Measurements from ENCODE around the gene TNKS1BP1.
"Not testable (repeated sequence)": the region's sequence is repeated elsewhere in the genome, so short reads cannot be mapped to it uniquely, and the experiment has no call there.

Gene TNKS1BP1

GRCh38 chr11:57324886-57325734, at the start of gene TNKS1BP1:
Gene TNKS1BP1, minus strand, starts transcription at chr11:57324952. Its CDS starts 3,067 bp downstream, at chr11:57321885.
- peak; percentile 96 for DNase-seq

- DNase-seq: no peak
These were observed 48.4 kb upstream of the TNKS1BP1 start for GRCh38 chr11:57373146-57373545.

- DNase-seq: no peak
These were observed 46.2 kb upstream of the TNKS1BP1 start for GRCh38 chr11:57370941-57371340.

GRCh38 chr11:57370251-57370650, 45.5 kb upstream of the TNKS1BP1 start:
- DNase-seq: no peak

- DNase-seq: no peak
These were observed 44.1 kb upstream of the TNKS1BP1 start for GRCh38 chr11:57368845-57369232.

- peak; percentile 66 for DNase-seq
These were observed 43.5 kb upstream of the TNKS1BP1 start for GRCh38 chr11:57368106-57368844.

GRCh38 chr11:57364851-57365660, 40.3 kb upstream of the TNKS1BP1 start:
- peak; percentile 18 for DNase-seq

- no peak for DNase-seq
These were observed 38.7 kb upstream of the TNKS1BP1 start for GRCh38 chr11:57363131-57364080.

- DNase-seq: no peak
These were observed 37.2 kb upstream of the TNKS1BP1 start for GRCh38 chr11:57361926-57362325.

- DNase-seq: not testable (repeated sequence)
These were observed 36.7 kb upstream of the TNKS1BP1 start for GRCh38 chr11:57361420-57361819.

- DNase-seq: peak; percentile 10
These were observed 36.2 kb upstream of the TNKS1BP1 start for GRCh38 chr11:57360991-57361390.

- peak; percentile 29 for DNase-seq
These were observed 35.3 kb upstream of the TNKS1BP1 start for GRCh38 chr11:57359896-57360690.

- DNase-seq: no peak
These were observed 34.6 kb upstream of the TNKS1BP1 start for GRCh38 chr11:57359396-57359795.

- no peak for DNase-seq
These were observed 34.2 kb upstream of the TNKS1BP1 start for GRCh38 chr11:57358991-57359390.

GRCh38 chr11:57358543-57358961, 33.8 kb upstream of the TNKS1BP1 start:
- no peak for DNase-seq

GRCh38 chr11:57357856-57358255, 33.1 kb upstream of the TNKS1BP1 start:
- DNase-seq: no peak

GRCh38 chr11:57357310-57357709, 32.6 kb upstream of the TNKS1BP1 start:
- no peak for DNase-seq

- no peak for DNase-seq
These were observed 31.5 kb upstream of the TNKS1BP1 start for GRCh38 chr11:57356268-57356667.

- DNase-seq: peak; percentile 38
These were observed 29.9 kb upstream of the TNKS1BP1 start for GRCh38 chr11:57354699-57355098.

GRCh38 chr11:57353852-57354251, 29.1 kb upstream of the TNKS1BP1 start:
- DNase-seq: no peak

GRCh38 chr11:57353446-57353845, 28.7 kb upstream of the TNKS1BP1 start:
- no peak for DNase-seq
